ENCODE results near the gene BICD2. TPM values are rescaled to one million over a fixed set of nuclear protein-coding genes. Genes with fewer than 3 reads are reported as not detected.

BICD2 gene
- total and polyA plus RNA-seq, 2 of the 8 experiments (the other 6 are each of a cell fraction or from before 2014, with no cell fraction given): 6.6 to 22.8 TPM

DNA sequence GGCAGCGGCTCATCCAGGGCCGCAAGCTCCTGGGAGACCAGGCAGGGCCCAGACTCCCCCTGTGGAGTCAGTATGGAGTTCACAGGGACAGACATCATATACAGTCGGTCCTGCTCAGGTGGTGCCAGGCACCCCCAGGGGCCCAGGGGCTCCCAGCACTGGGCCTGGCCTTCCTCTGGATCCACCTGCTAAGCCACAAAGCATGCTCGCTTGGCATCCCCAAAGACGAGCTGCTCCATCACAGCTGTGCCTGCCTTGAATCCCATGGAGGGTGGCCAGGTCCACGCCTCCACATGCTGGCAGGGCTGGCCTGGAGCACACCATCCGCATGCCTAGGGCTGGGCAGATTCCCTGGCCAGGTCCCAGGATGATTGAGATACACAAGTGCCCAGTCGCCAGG lies 4.6 kb downstream of the BICD2 start:
- ChIA-PET CTCF (ENCODE audit: partially characterized antibody) (interaction anchor here (0.8 to 3.4 kb wide), 5 partner anchors 11 to 102 kb away, joined by 3 to 14 read pairs (median 4); no protein-coding TSS in a partner anchor), POLR2A (ENCODE audit: partially characterized antibody) (interaction anchor here (1.3 kb wide), 1 partner anchor 109 kb away, joined by 3 read pairs; no protein-coding TSS in a partner anchor)
- no peak overlapping the region for H4K8ac ChIP-seq (ENCODE audit: extremely low read depth, insufficient read depth, low read length)
- no peak overlapping the region for H4K91ac ChIP-seq (replicated peaks; ENCODE audit: insufficient read length, low read length)
- H3K4me3 ChIP-seq (ENCODE audit: extremely low read depth in 1 of 4, insufficient read depth in 2 of 4, low read depth in 3 of 4, low read length in 4 of 4): no peak overlapping the region
- H3K4me2 ChIP-seq (ENCODE audit: insufficient read depth in 1 of 2, low read depth in 2 of 2, low read length in 2 of 2): no peak overlapping the region; a peak in 1 of 4 replicates
- H3K27ac ChIP-seq (ENCODE audit: low read depth, low read length): no peak overlapping the region
- peak overlapping the region; percentile 26 for H2BK5ac ChIP-seq (ENCODE audit: low read depth, low read length)
- no peak overlapping the region for H2AFZ ChIP-seq (ENCODE audit: low read length)
- H3K4me1 ChIP-seq (replicated peaks in 1 of 4; ENCODE audit: control insufficient read depth in 3 of 4, insufficient read depth in 4 of 4, low read length in 3 of 4): peaks cover 6 to 28% (median 12%) of the 10 kb centered on the region in 4 experiments
- H3K4ac ChIP-seq (replicated peaks; ENCODE audit: insufficient read length, low read depth, low read length): no peak overlapping the region
- H3K18ac ChIP-seq (ENCODE audit: extremely low read depth, low read length): no peak overlapping the region
- TF ChIP-seq BRCA1 (IDR thresholded peaks at IDR 0.05; ENCODE audit: low read depth, low read length) (no peak), NANOG (IDR thresholded peaks at IDR 0.05; ENCODE audit: insufficient read depth, low read depth, low read length, poor library complexity, severe bottlenecking) (no peak)
- H3K14ac ChIP-seq (ENCODE audit: insufficient read length): no peak overlapping the region
- H3K56ac ChIP-seq (replicated peaks; ENCODE audit: insufficient read length, low read depth, low read length): no peak overlapping the region
- 88% methylated on average over 8 of the region's 8 CpGs; no CpG with 5 or more reads in 1 of the 2 experiments for WGBS, 2 experiments (ENCODE audit: extremely low coverage in 1 of 2, insufficient coverage in 1 of 2, insufficient read length in 1 of 2, insufficient replicate concordance in 2 of 2, low coverage in 1 of 2, low lambda C conversion rate in 2 of 2, missing lambda C conversion rate in 1 of 2)
- no peak overlapping the region for H2AK5ac ChIP-seq (ENCODE audit: low read depth, low read length)
- H2BK20ac ChIP-seq (ENCODE audit: low read length): no peak overlapping the region
- H3K9ac ChIP-seq (replicated peaks in 1 of 4; ENCODE audit: extremely low read depth in 1 of 4, low read depth in 3 of 4, low read length in 3 of 4): no peak overlapping the region
- H3K36me3 ChIP-seq (ENCODE audit: control insufficient read depth in 2 of 4, insufficient read depth in 4 of 4, low read length in 3 of 4): no peaks in the 10 kb centered on the region
- peaks cover 11% of the 10 kb centered on the region for H3K23me2 ChIP-seq (ENCODE audit: low read depth, low read length)
- H4K20me1 ChIP-seq (replicated peaks in 1 of 2; ENCODE audit: control insufficient read depth in 1 of 2, insufficient read depth in 2 of 2, low read length in 2 of 2): peaks cover 22 to 37% of the 10 kb centered on the region in 2 experiments
- peaks cover 40% of the 10 kb centered on the region for H3K79me1 ChIP-seq (ENCODE audit: low read depth, low read length)
- no peak overlapping the region for H2BK120ac ChIP-seq (replicated peaks; ENCODE audit: low read depth, low read length)
- no peak overlapping the region for H2BK12ac ChIP-seq (ENCODE audit: low read depth, low read length)
- DNase-seq (ENCODE audit: low read depth in 1 of 2, low spot score in 2 of 2) (no peak), FAIRE-seq (no peak)
- H4K5ac ChIP-seq (ENCODE audit: insufficient read length, low read depth, low read length): no peak overlapping the region
- H3K23ac ChIP-seq (ENCODE audit: insufficient read length): no peak overlapping the region
- H3K79me2 ChIP-seq (ENCODE audit: control insufficient read depth in 1 of 2, insufficient read depth in 2 of 2, low read length in 2 of 2): peaks cover 26 to 76% of the 10 kb centered on the region in 2 experiments
- no peak overlapping the region for H2BK15ac ChIP-seq (ENCODE audit: low read length)
- no peaks in the 10 kb centered on the region for H3K9me3 ChIP-seq (ENCODE audit: insufficient read depth in 2 of 2, low read depth in 1 of 2, low read length in 1 of 2)
- H3K27me3 ChIP-seq (replicated peaks in 1 of 4; ENCODE audit: control insufficient read depth in 3 of 4, extremely low read depth in 1 of 4, insufficient read depth in 3 of 4, low read length in 3 of 4): no peaks in the 10 kb centered on the region

Measured in H1 (cell line).